BLaER1 (cell line): ENCODE data around the gene BORA.

Source experiments
- H3K27ac ChIP-seq: shearing (Covaris generic); formaldehyde crosslinking; 2 replicates; pipeline ENCODE4 v1.8.1; 2022
- H3K27me3 ChIP-seq: shearing (Covaris generic); formaldehyde crosslinking; 2 replicates; pipeline ENCODE4 v1.8.1; 2022
- H3K36me3 ChIP-seq: shearing (Covaris generic); formaldehyde crosslinking; 2 replicates; pipeline ENCODE4 v1.8.1; 2022
- H3K4me1 ChIP-seq: shearing (Covaris generic); formaldehyde crosslinking; 2 replicates; pipeline ENCODE4 v1.8.1; 2022
- H3K4me2 ChIP-seq: shearing (Covaris generic); formaldehyde crosslinking; 2 replicates; pipeline ENCODE4 v1.8.1; 2022
- H3K4me3 ChIP-seq: shearing (Covaris generic); formaldehyde crosslinking; 2 replicates; pipeline ENCODE4 v1.8.1; 2022
- H3K9ac ChIP-seq: shearing (Covaris generic); formaldehyde crosslinking; 2 replicates; pipeline ENCODE4 v1.8.1; 2022
- H3K9me3 ChIP-seq: shearing (Covaris generic); formaldehyde crosslinking; 2 replicates; pipeline ENCODE4 v1.8.1; 2022
- H4K20me1 ChIP-seq: shearing (Covaris generic); formaldehyde crosslinking; 2 replicates; pipeline ENCODE4 v1.8.1; 2022
- Cebpa-rat ChIP-seq: shearing (Covaris generic); IDR thresholded peaks from 2 replicates; pipeline ENCODE4 v1.8.1; 2022

Gene BORA

GRCh38 chr13:72727417-72728289, at the start of gene BORA, which contains the start of gene MZT1:
Gene BORA, plus strand, starts transcription at chr13:72727923. Its CDS starts 1,018 bp downstream, at chr13:72728941.
Gene MZT1, minus strand, starts transcription at chr13:72727629. Its CDS starts 27 bp downstream, at chr13:72727602.
- Histone ChIP-seq H3K4me1 (peaks cover 25% of the 10 kb centered on the region), H3K9me3 (peaks cover 5% of the 10 kb centered on the region; the same call in 1 of the 2 replicates), H3K27ac (peak within 1 kb of the TSS; percentile 91), H3K36me3 (peaks cover 43% of the 10 kb centered on the region), H3K4me2 (peak within 1 kb of the TSS; percentile 93), H3K27me3 (no peaks in the 10 kb centered on the region), H4K20me1 (no peaks in the 10 kb centered on the region), H3K4me3 (peak within 1 kb of the TSS; percentile 97), H3K9ac (peak within 1 kb of the TSS; percentile 91)
- TF ChIP-seq Cebpa-rat, result no peak

GRCh38 chr13:72678312-72678711, 49.4 kb upstream of the BORA start:
- no peak for TF ChIP-seq Cebpa-rat
- H3K27ac ChIP-seq, result no peak overlapping the region
- no peaks in the 10 kb centered on the region for H3K27me3 ChIP-seq
- no peak overlapping the region for H3K9ac ChIP-seq
- H3K36me3 ChIP-seq, result no peaks in the 10 kb centered on the region
- H3K4me1 ChIP-seq, result no peaks in the 10 kb centered on the region; the same call in 1 of the 2 replicates
- no peak overlapping the region for H3K4me3 ChIP-seq
- H3K4me2 ChIP-seq, result no peak overlapping the region
- H4K20me1 ChIP-seq, result no peaks in the 10 kb centered on the region
- no peaks in the 10 kb centered on the region for H3K9me3 ChIP-seq

- Histone ChIP-seq H3K9me3 (no peaks in the 10 kb centered on the region), H3K9ac (no peak overlapping the region), H3K27me3 (no peaks in the 10 kb centered on the region), H3K4me1 (no peaks in the 10 kb centered on the region; the same call in 1 of the 2 replicates), H4K20me1 (no peaks in the 10 kb centered on the region), H3K4me3 (no peak overlapping the region), H3K36me3 (no peaks in the 10 kb centered on the region), H3K4me2 (no peak overlapping the region), H3K27ac (no peak overlapping the region)
- TF ChIP-seq Cebpa-rat, result no peak
These were observed 47.4 kb upstream of the BORA start for GRCh38 chr13:72680353-72680752.

DNA sequence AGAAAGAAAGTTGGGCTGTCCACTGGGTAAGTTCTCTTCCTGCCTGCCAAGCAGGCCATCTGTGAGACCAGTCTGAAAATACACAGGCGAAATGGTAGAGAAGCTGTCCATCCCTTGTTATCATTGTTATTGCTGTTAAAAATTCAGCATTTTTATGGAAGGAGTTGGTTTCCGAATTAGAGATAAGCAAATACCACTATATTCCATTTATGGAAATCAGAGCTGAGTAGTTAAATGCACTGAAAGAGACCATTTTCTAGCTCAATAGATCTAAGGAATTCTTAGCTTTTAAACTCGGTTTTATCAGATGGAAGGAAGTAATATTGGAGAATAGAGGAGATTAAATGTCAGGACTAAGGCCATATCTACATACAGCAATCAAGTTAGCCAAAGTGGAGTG, 41.0 kb upstream of the BORA start:
- Histone ChIP-seq H4K20me1 (no peaks in the 10 kb centered on the region), H3K36me3 (no peaks in the 10 kb centered on the region), H3K4me3 (no peak overlapping the region), H3K27me3 (no peaks in the 10 kb centered on the region), H3K27ac (no peak overlapping the region), H3K4me1 (no peaks in the 10 kb centered on the region), H3K9ac (no peak overlapping the region), H3K4me2 (no peak overlapping the region), H3K9me3 (no peaks in the 10 kb centered on the region)
- TF ChIP-seq Cebpa-rat, result no peak

GRCh38 chr13:72689181-72689696, 38.5 kb upstream of the BORA start:
- TF ChIP-seq Cebpa-rat, result no peak
- H3K4me2 ChIP-seq, result no peak overlapping the region
- no peak overlapping the region for H3K4me3 ChIP-seq
- peaks cover 13% of the 10 kb centered on the region for H3K9me3 ChIP-seq
- no peak overlapping the region for H3K27ac ChIP-seq
- no peaks in the 10 kb centered on the region for H3K4me1 ChIP-seq
- no peaks in the 10 kb centered on the region for H3K36me3 ChIP-seq
- H3K9ac ChIP-seq, result no peak overlapping the region
- no peaks in the 10 kb centered on the region for H4K20me1 ChIP-seq
- H3K27me3 ChIP-seq, result no peaks in the 10 kb centered on the region

GRCh38 chr13:72692884-72693514, 34.7 kb upstream of the BORA start:
- no peak overlapping the region for H3K4me2 ChIP-seq
- TF ChIP-seq Cebpa-rat, result no peak
- no peak overlapping the region for H3K4me3 ChIP-seq
- H3K4me1 ChIP-seq, result no peaks in the 10 kb centered on the region
- H3K9ac ChIP-seq, result no peak overlapping the region
- no peaks in the 10 kb centered on the region for H3K27me3 ChIP-seq
- no peak overlapping the region for H3K27ac ChIP-seq
- H3K9me3 ChIP-seq, result peaks cover 13% of the 10 kb centered on the region
- no peaks in the 10 kb centered on the region for H4K20me1 ChIP-seq
- H3K36me3 ChIP-seq, result no peaks in the 10 kb centered on the region

GRCh38 chr13:72693832-72694231, 33.9 kb upstream of the BORA start:
- Histone ChIP-seq H3K36me3 (no peaks in the 10 kb centered on the region), H3K27ac (no peak overlapping the region), H3K27me3 (no peaks in the 10 kb centered on the region), H3K4me3 (no peak overlapping the region), H4K20me1 (no peaks in the 10 kb centered on the region), H3K9ac (no peak overlapping the region), H3K9me3 (peaks cover 13% of the 10 kb centered on the region), H3K4me2 (no peak overlapping the region), H3K4me1 (no peaks in the 10 kb centered on the region)
- TF ChIP-seq Cebpa-rat, result no peak

DNA sequence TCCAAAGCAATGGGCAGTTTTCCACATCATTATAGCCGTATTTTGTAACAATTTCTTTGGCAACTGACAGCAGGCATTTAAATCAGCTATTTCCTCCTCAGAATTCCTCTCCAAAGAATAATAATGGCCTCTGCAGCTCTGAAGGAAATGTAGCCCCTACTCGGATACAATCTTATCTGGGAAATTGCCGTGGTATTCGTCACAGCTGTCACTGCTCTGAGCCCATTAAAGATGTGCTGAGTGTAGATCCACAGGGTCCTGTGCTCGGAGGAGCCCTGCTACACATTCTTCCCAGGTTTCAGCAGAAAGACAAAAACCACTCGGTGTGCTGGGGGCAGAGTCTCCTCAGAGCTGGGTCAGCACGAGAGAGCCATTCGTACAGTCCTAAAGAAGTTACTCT, 33.4 kb upstream of the BORA start:
- Histone ChIP-seq H3K4me1 (no peaks in the 10 kb centered on the region), H3K27me3 (no peaks in the 10 kb centered on the region), H4K20me1 (no peaks in the 10 kb centered on the region), H3K9me3 (peaks cover 13% of the 10 kb centered on the region), H3K36me3 (no peaks in the 10 kb centered on the region), H3K4me3 (no peak overlapping the region), H3K4me2 (no peak overlapping the region), H3K9ac (no peak overlapping the region), H3K27ac (no peak overlapping the region)
- TF ChIP-seq Cebpa-rat, result no peak

GRCh38 chr13:72696579-72696978, 31.1 kb upstream of the BORA start:
- Histone ChIP-seq H3K27ac (no peak overlapping the region), H3K36me3 (no peaks in the 10 kb centered on the region), H3K27me3 (no peaks in the 10 kb centered on the region), H3K4me1 (peaks cover 13% of the 10 kb centered on the region), H3K9me3 (peaks cover 13% of the 10 kb centered on the region), H3K9ac (no peak overlapping the region), H4K20me1 (no peaks in the 10 kb centered on the region), H3K4me2 (no peak overlapping the region), H3K4me3 (no peak overlapping the region)
- TF ChIP-seq Cebpa-rat, result no peak

DNA sequence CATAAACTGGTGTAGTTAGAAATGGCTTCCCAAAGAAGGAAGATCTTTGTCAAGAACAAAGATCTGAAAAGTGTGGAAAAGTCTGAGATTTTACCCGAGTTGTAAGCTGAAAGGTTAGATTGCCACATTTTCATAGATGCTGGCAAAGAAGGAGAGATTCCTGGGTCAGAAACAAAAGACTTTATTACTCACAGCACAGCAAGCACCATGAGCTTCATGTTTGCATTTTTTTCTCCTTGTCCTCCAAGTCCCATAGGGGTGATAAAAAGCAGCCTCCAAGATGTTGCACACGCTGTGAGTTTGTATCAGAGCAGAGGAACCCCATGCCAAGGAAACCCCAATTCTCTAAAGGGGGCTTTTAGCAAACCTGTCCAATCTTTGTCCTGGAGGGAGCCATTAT, 29.6 kb upstream of the BORA start:
- no peak for TF ChIP-seq Cebpa-rat
- Histone ChIP-seq H4K20me1 (no peaks in the 10 kb centered on the region), H3K27me3 (no peaks in the 10 kb centered on the region), H3K9me3 (peaks cover 4% of the 10 kb centered on the region), H3K36me3 (no peaks in the 10 kb centered on the region), H3K27ac (no peak overlapping the region), H3K4me2 (no peak overlapping the region), H3K4me1 (peaks cover 17% of the 10 kb centered on the region), H3K9ac (no peak overlapping the region), H3K4me3 (no peak overlapping the region)
